ENCODE results near the gene DIP2A. TPM values are rescaled to one million over a fixed set of nuclear protein-coding genes. Genes with fewer than 3 reads are reported as not detected.

The DIP2A gene
- total RNA-seq, 1 donor from 2014 or later = 57.2 TPM

GRCh38 chr21:46540087-46540710, 81.5 kb downstream of the DIP2A start:
- no peaks in the 10 kb centered on the region for H3K9me3 Mint-ChIP-seq
- H3K27me3 Mint-ChIP-seq (ENCODE audit: low read depth) = no peaks in the 10 kb centered on the region
- DNase-seq (ENCODE audit: low spot score in 2 of 2, unreplicated experiment in 2 of 2) = no peak
- H3K27ac Mint-ChIP-seq = no peak overlapping the region
- TF ChIP-seq CTCF (IDR thresholded peaks at IDR 0.05; ENCODE audit: unreplicated experiment) = no peak
- no peak overlapping the region for H3K4me3 Mint-ChIP-seq
- peaks cover 5% of the 10 kb centered on the region for H3K4me1 Mint-ChIP-seq
- H3K36me3 Mint-ChIP-seq = peaks cover 31% of the 10 kb centered on the region

- no peaks in the 10 kb centered on the region for H3K4me1 Mint-ChIP-seq
- H3K36me3 Mint-ChIP-seq = peaks cover 34% of the 10 kb centered on the region
- no peak overlapping the region for H3K27ac Mint-ChIP-seq
- H3K4me3 Mint-ChIP-seq = no peak overlapping the region
- H3K27me3 Mint-ChIP-seq (ENCODE audit: low read depth) = no peaks in the 10 kb centered on the region
- no peak for TF ChIP-seq CTCF (IDR thresholded peaks at IDR 0.05; ENCODE audit: unreplicated experiment)
- no peak for DNase-seq (ENCODE audit: low spot score in 2 of 2, unreplicated experiment in 2 of 2)
- H3K9me3 Mint-ChIP-seq = no peaks in the 10 kb centered on the region
Observed at GRCh38 chr21:46542588-46543124, 84.0 kb downstream of the DIP2A start.

- H3K27ac Mint-ChIP-seq = no peak overlapping the region
- no peaks in the 10 kb centered on the region for H3K27me3 Mint-ChIP-seq (ENCODE audit: low read depth)
- no peak overlapping the region for H3K4me3 Mint-ChIP-seq
- DNase-seq (ENCODE audit: low spot score in 2 of 2, unreplicated experiment in 2 of 2) = no peak
- H3K9me3 Mint-ChIP-seq = peaks cover 2% of the 10 kb centered on the region
- H3K4me1 Mint-ChIP-seq = no peaks in the 10 kb centered on the region
- no peak for TF ChIP-seq CTCF (IDR thresholded peaks at IDR 0.05; ENCODE audit: unreplicated experiment)
- peaks cover 40% of the 10 kb centered on the region for H3K36me3 Mint-ChIP-seq
Observed at GRCh38 chr21:46543306-46543705, 84.6 kb downstream of the DIP2A start.

GRCh38 chr21:46544003-46544402, 85.3 kb downstream of the DIP2A start:
- Mint-ChIP-seq H3K36me3 (peaks cover 45% of the 10 kb centered on the region), H3K4me3 (no peak overlapping the region), H3K9me3 (peaks cover 4% of the 10 kb centered on the region), H3K27me3 (ENCODE audit: low read depth) (no peaks in the 10 kb centered on the region), H3K4me1 (no peaks in the 10 kb centered on the region), H3K27ac (no peak overlapping the region)
- no peak for DNase-seq (ENCODE audit: low spot score in 2 of 2, unreplicated experiment in 2 of 2)
- no peak for TF ChIP-seq CTCF (IDR thresholded peaks at IDR 0.05; ENCODE audit: unreplicated experiment)

GRCh38 chr21:46544824-46545223, 86.1 kb downstream of the DIP2A start:
- no peak for TF ChIP-seq CTCF (IDR thresholded peaks at IDR 0.05; ENCODE audit: unreplicated experiment)
- H3K9me3 Mint-ChIP-seq = peaks cover 4% of the 10 kb centered on the region
- no peak overlapping the region for H3K4me3 Mint-ChIP-seq
- no peak for DNase-seq (ENCODE audit: low spot score in 2 of 2, unreplicated experiment in 2 of 2)
- H3K27ac Mint-ChIP-seq = no peak overlapping the region
- peaks cover 39% of the 10 kb centered on the region for H3K36me3 Mint-ChIP-seq
- no peaks in the 10 kb centered on the region for H3K27me3 Mint-ChIP-seq (ENCODE audit: low read depth)
- no peaks in the 10 kb centered on the region for H3K4me1 Mint-ChIP-seq
